Fibroblast of lung (primary cell): ENCODE results near the gene ATG13. TPM values are rescaled to one million over a fixed set of nuclear protein-coding genes. Genes with fewer than 3 reads are reported as not detected.

Source experiments
- DNase-seq, 2 donors: peaks; one replicate each; pipeline versions ENCODE4 v3.0.0 to v3.0.0-alpha.2; 2010; ENCODE audit warnings: low read depth in 2 of 2
- H2AFZ ChIP-seq: 2 replicates; pipeline ENCODE4 v1.5.1; 2012; ENCODE audit warnings: low read length, control low read depth, inconsistent platforms
- H3K27ac ChIP-seq: 2 replicates; pipeline ENCODE4 v1.5.1; 2011; ENCODE audit warnings: low read length, control low read depth; ENCODE audit not compliant: insufficient read depth
- H3K27me3 ChIP-seq: 2 replicates; pipeline ENCODE4 v1.5.1; 2011; ENCODE audit warnings: mild to moderate bottlenecking, low read length; ENCODE audit not compliant: control insufficient read depth, insufficient read depth
- H3K36me3 ChIP-seq: 2 replicates; pipeline ENCODE4 v1.5.1; 2011; ENCODE audit warnings: low read length; ENCODE audit not compliant: control insufficient read depth, insufficient read depth
- H3K4me1 ChIP-seq: 2 replicates; pipeline ENCODE4 v1.5.1; 2011; ENCODE audit warnings: low read length; ENCODE audit not compliant: control insufficient read depth, insufficient read depth; ENCODE audit errors: extremely low read depth
- H3K4me2 ChIP-seq: 2 replicates; pipeline ENCODE4 v1.5.1; 2011; ENCODE audit warnings: low read length, control low read depth; ENCODE audit not compliant: insufficient read depth; ENCODE audit errors: extremely low read depth
- H3K4me3 ChIP-seq, 4 experiments: fragments of 200-600 bp in 1 of 4; sonication (generic) in 1 of 4; replicated peaks in 1 of 4; 2 replicates each; pipeline ENCODE4 v1.5.1; 2011 to 2016; ENCODE audit warnings: low read length in 4 of 4, low read depth in 3 of 4, mild to moderate bottlenecking in 3 of 4, control low read depth in 2 of 4, inconsistent platforms in 1 of 4, mixed read lengths in 1 of 4; ENCODE audit not compliant: insufficient read depth in 1 of 4; ENCODE audit errors: control extremely low read depth in 1 of 4
- H3K79me2 ChIP-seq: 2 replicates; pipeline ENCODE4 v1.5.1; 2012; ENCODE audit warnings: mild to moderate bottlenecking, low read length, inconsistent platforms; ENCODE audit not compliant: control insufficient read depth, insufficient read depth
- H3K9ac ChIP-seq: 2 replicates; pipeline ENCODE4 v1.5.1; 2011; ENCODE audit warnings: mild to moderate bottlenecking, low read length, control low read depth; ENCODE audit not compliant: insufficient read depth
- H3K9me3 ChIP-seq: 2 replicates; pipeline ENCODE4 v1.5.1; 2012; ENCODE audit warnings: low read depth, low read length; ENCODE audit not compliant: control insufficient read depth, insufficient read depth
- H4K20me1 ChIP-seq: 2 replicates; pipeline ENCODE4 v1.5.1; 2011; ENCODE audit warnings: low read length; ENCODE audit not compliant: control insufficient read depth, insufficient read depth; ENCODE audit errors: extremely low read depth
- CTCF ChIP-seq, 2 donors: IDR thresholded peaks in 1 of 2; conservative IDR thresholded peaks in 1 of 2; 1 replicate in 1 of 2; 2 replicates in 1 of 2; pipeline ENCODE4 v1.5.1; 2011 to 2012; ENCODE audit warnings: low read length in 2 of 2, control low read depth in 1 of 2, inconsistent platforms in 1 of 2, low read depth in 1 of 2, mild to moderate bottlenecking in 1 of 2
- EZH2 ChIP-seq: IDR thresholded peaks from 2 replicates; pipeline ENCODE4 v1.5.1; 2012; ENCODE audit warnings: low read length, control low read depth, mild to moderate bottlenecking; ENCODE audit errors: missing control alignments
- polyA plus RNA-seq, 2 donors: library from polyadenylated mRNA; depleted of rRNA in 1 of 2; stranded (reverse) in 1 of 2; unstranded in 1 of 2; fragments of >200 nt; gene quantifications; 2 replicates each; pipeline ENCODE4 v1.2.1, GENCODE V29; 2011 to 2012; ENCODE audit warnings: missing spikeins in 1 of 2
- total RNA-seq: library from RNA; depleted of rRNA; stranded (reverse); fragments of >200 nt; gene quantifications from 2 replicates; pipeline ENCODE4 v1.2.1, GENCODE V29; 2014

ATG13 gene
- total and polyA plus RNA-seq, 2 donors (not counting 1 experiment from before 2014, with no cell fraction given) = 44.9 to 67.4 TPM

DNA sequence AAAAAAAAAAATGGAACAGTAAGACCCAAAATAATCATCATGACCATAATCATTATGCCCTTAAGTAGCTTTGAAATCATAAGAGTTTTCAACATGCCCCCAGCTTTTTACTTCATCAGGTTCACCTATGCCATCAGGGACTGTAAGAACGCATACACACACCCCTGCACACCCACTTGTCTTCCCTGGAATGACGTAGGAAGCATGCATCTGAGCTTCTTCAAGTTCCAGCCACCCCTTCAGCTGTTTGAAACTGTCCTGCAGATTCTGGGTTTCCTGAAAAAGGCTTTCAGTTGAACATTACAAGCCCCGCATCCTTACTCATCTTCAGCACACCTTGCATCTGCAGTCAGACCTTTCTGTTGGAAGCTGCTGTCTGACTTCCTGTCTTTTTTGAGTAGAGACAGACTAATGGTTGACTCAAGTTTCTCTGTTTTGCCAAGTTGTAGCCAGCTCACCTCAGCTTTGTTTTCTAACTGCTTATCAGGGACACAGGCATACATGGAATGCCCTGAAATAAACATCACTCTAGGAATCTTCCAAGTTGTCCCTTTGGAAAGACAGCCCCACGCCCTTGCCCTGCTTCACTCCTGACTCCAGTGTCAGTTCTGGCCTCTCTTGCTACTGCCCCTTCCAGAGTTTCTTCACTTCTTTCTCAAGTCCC lies 46.1 kb downstream of the ATG13 start:
- no peak overlapping the region for H3K27ac ChIP-seq
- no peak overlapping the region for H3K4me2 ChIP-seq

GRCh38 chr11:46664612-46665011 lies 47.3 kb downstream of the ATG13 start:
- Histone ChIP-seq H3K4me1 (no peaks in the 10 kb centered on the region), H3K79me2 (no peaks in the 10 kb centered on the region), H3K9me3 (no peaks in the 10 kb centered on the region), H3K27me3 (no peaks in the 10 kb centered on the region), H3K27ac (no peak overlapping the region), H2AFZ (no peak overlapping the region), H3K4me3 (no peak overlapping the region), H3K36me3 (peaks cover 12% of the 10 kb centered on the region), H4K20me1 (no peaks in the 10 kb centered on the region), H3K9ac (no peak overlapping the region), H3K4me2 (no peak overlapping the region)
- TF ChIP-seq CTCF (conservative IDR thresholded peaks at IDR 0.05 in 1 of 2, IDR thresholded peaks at IDR 0.05 in 1 of 2; ENCODE audit: low read depth in 1 of 2, low read length in 2 of 2) = no peak
- no peak for TF ChIP-seq EZH2
- DNase-seq = no peak

More for the DNA sequence above, 46.1 kb downstream of the ATG13 start:
- Histone ChIP-seq H3K4me3 (no peak overlapping the region), H3K9me3 (no peaks in the 10 kb centered on the region), H3K9ac (no peak overlapping the region), H3K36me3 (peaks cover 7% of the 10 kb centered on the region), H3K4me1 (no peaks in the 10 kb centered on the region), H3K79me2 (no peaks in the 10 kb centered on the region), H3K27me3 (no peaks in the 10 kb centered on the region), H4K20me1 (no peaks in the 10 kb centered on the region), H2AFZ (no peak overlapping the region)
- DNase-seq = no peak
- no peak for TF ChIP-seq CTCF (conservative IDR thresholded peaks at IDR 0.05 in 1 of 2, IDR thresholded peaks at IDR 0.05 in 1 of 2; ENCODE audit: low read depth in 1 of 2, low read length in 2 of 2)
- TF ChIP-seq EZH2 = no peak

- Histone ChIP-seq H4K20me1 (no peaks in the 10 kb centered on the region), H2AFZ (no peak overlapping the region), H3K4me1 (no peaks in the 10 kb centered on the region), H3K9ac (no peak overlapping the region), H3K27me3 (no peaks in the 10 kb centered on the region), H3K36me3 (peaks cover 12% of the 10 kb centered on the region), H3K9me3 (no peaks in the 10 kb centered on the region), H3K4me3 (no peak overlapping the region), H3K27ac (no peak overlapping the region), H3K4me2 (no peak overlapping the region), H3K79me2 (no peaks in the 10 kb centered on the region)
- TF ChIP-seq EZH2 (no peak), CTCF (conservative IDR thresholded peaks at IDR 0.05 in 1 of 2, IDR thresholded peaks at IDR 0.05 in 1 of 2; ENCODE audit: low read depth in 1 of 2, low read length in 2 of 2) (no peak)
- DNase-seq = no peak
These were observed 48.0 kb downstream of the ATG13 start for GRCh38 chr11:46665356-46665755.
